Endometrium (tissue), 2 donors: ENCODE results near the gene TTC39A.

Experiments used
- FAIRE-seq: peaks from 2 replicates; lab custom pipeline; 2012; peaks lifted over from hg19 to GRCh38; lab: Jason Lieb, UNC
- donor health status: control.
- donor health status: control.

The TTC39A gene

DNA sequence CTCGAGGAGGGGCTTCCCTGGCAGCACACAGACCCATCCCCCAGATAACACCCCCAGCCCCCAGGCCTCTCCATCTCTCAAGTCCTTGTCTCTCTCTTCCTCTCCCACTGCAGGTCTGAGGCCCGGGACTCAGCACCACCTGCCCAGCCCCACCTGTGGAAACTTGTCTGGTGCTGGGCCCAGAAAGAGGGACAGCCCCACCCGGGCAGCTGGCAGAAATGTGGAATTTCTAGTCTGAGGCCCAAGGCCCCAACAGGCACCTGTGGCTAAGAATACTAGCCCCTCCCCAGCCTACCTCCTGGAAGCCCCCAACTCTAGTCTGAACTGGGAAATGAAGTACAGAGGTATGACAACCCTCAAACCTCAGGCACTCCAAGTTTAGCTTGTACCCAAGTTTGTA lies 15.4 kb downstream of the TTC39A start:
- FAIRE-seq = no peak

DNA sequence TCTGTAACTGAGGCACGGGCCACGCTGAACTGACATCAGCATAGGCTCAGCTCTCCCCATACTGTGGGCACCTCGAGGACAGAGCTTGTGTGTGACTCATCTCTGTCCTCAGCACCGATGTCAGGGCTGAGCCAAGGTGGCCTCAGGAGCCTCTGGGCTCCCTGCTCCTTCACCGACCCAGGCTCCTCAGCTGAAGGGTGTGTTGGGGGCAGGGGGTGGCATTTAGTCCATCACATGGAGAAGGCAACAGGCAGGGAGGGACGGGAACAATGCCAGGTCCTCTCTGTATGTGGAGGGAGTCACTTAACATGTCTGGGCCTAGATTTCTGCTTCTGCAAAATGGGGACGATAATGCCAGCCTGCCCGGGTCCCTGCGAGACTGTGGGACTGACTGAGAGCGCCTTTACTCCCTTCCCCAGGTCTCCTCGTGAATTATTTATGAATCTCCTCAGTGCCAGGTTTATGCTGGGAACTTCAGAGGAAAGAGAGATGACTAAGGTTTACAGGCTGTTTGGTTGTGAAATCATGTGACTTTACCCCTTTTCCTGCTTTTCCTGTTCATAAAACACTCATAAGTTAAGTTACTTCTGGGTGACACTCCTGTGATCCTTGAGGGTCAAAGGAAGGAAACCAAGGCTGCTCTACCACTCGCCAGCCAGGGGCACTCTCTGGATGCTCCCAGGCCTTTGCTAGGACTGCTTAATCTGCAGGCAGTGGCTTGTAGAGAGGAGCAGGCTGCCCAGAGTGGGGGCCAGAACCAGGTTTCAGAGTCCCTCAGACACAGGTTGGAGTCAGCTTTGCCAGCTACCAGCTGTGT lies 16.2 kb downstream of the TTC39A start:
- no peak for FAIRE-seq

DNA sequence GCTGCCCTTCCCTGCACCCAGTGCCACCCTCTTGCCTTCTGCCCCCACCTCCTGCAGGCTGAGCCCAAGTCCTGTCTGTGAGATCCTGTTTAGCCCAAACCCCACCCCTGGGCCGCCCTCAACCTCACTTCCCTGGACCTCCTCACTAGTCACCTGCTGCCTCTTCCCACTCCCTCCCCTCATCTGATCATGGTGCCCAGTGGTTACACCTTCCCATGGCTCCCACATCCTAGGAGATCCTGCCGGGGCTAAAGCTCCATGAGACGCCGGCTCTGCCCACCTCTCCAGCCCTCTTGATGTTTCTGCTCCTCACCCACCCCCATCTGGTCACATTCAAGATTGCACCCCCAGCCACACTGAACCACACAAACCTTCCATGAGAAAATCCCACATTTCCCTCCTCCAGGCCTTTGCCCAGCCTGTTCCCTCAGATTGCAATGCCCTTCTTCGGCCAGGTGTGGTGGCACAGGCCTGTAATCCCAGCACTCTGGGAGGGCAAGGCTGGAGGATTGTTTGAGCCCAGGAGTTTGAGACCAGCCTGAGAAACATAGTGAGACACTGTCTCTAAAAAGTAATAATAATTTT lies 17.0 kb downstream of the TTC39A start:
- FAIRE-seq = no peak

DNA sequence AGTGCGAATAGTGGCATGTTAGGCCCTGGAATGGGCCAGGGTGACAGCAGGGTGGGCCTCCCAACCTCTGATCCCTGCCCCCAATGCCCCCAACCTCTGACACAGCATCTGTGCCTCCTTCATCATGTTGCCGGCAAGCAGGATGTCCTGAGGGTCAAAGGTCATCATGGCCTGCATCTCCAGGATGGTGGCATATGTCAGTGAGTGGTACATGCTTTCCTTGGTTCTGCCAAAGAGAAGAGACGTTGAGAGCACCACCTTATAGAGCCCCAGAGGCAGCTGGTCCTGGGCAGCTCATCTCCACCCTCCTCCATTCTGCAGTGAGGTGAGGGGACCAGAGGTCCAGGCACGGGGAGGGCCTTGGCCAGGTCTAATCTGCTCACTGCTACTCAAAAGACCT lies 17.6 kb downstream of the TTC39A start:
- no peak for FAIRE-seq

DNA sequence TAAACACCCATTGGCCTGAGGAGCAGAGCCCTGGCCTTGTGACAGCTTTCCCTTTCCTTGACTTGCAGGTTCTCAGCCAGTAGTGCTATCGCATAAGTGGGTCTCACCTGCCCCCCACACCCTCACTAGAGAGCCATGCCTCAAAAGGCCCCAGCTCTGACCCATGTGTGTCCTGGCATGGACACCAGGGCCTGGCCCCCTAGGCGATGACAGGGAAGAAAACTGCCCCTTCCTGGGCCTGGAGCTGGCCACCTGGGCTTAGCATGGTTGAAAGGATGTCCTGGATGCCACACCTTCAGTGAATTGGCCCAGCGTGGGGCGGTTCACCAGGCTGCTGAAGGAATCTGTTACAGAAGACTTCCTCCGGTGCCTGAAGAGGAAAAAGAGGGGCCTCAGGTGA lies 18.5 kb downstream of the TTC39A start:
- no peak for FAIRE-seq

DNA sequence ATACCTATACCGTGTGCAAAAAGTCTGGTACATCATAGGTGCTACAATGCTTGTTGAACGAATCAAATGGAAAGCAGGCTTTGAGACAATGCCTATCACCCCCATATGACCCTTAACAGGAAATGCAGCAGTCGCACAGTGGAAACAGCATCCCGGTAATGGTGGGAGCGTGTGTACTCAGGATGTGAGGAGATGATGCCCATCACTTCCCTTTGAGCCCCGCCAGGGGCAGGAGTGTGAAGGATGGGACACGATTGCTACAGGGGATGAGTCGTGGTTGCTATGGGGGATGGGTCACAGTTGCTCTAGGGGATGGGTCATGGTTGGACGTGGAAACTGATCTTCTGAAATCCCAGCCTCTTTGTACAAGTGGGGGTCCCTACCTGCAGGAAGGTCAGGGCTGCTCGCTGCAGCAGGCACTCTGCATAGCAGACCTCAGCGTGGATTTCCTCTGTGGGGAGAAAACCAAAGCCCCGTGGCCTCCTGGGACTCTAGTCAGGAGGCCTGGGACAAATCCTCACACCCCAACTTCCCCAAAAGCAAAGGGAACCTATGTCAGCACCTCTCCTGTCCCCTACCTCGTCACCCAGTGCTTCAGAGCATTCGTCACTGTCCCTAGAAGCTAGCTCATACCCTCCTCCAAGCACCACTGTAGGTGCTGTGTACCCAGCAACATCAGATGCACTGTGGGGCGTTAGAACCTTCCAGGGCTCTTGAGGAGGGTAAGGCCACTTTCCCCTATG lies 19.3 kb downstream of the TTC39A start:
- FAIRE-seq = no peak

DNA sequence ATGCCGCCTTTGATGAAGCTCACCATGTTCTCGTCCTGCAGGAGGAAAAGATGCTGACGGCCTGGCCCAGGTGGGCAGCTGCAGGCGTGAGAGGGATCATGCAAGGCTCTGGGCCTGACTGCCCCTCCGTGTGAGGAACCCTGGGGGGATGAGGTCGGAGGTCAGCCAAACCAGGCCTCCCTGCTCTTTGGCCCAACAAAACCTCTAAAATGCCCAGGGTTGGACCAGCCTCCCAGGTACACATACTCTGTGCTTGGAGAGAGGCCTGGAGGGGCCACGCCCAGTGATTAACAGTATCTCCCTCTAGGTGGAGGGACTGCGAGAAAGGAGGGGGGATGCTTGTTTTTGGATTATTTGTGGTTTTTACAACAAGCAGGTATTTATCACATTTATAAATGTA lies 21.1 kb downstream of the TTC39A start:
- no peak for FAIRE-seq

DNA sequence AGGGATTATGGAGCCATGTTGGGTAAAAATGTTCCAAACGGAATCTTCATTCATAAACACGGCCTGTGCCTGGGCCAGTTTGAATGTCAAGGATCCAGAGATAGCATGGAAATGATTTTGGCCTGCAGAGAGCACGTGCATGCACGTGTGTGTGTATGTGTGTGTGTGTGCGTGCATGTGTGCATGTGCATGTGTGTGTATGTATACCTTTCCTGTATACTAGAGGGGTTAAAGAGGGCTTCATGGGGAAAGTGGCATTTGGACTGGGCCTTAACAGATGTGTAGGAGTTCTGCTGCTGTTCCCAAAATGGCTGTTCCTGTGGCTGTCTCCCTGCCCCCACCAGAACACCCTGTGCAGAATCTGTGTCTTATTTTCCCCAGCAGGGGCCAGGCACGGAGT lies 21.7 kb downstream of the TTC39A start:
- no peak for FAIRE-seq

DNA sequence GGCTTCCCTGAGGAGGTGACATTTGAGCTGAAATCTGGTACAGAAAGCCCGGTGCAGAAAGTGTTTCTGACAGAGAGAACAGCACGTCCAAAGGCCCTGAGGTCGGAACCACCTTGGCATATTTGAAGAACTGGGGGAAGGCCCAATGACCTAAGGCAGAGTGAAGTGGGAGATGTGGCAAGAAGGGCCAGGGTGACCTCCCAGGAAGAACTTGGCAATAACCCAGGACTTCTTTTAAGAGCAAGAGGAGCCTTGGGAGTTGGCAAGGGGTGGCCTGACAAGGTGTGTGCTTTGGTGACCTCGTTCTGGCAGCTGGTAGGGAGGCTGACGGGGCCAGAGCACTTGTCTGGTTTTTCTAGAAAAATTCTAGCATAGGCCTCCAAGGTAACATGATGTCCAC lies 23.4 kb downstream of the TTC39A start:
- no peak for FAIRE-seq

DNA sequence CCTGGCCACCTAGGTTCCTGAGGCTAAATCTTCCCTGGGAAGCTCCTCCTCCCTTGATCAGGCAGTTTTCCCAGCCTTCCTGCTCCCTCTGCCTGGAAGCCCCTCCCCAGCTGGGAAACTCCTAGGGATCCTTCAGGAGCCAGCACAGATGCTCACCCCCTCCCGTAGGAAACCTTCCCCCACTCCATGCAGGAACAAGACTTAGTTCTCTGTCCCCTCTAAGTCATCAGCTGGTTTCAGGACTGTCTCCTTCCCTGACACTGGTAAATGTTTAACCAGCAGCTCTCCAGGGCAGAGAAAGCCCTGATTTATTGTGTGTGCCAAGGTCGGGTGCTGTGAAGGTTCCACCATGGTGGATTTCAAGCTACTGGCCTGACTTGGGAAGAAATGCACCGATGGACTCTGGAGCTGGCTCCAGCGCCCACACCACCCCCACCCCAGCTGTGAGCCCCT lies 25.0 kb downstream of the TTC39A start:
- no peak for FAIRE-seq

DNA sequence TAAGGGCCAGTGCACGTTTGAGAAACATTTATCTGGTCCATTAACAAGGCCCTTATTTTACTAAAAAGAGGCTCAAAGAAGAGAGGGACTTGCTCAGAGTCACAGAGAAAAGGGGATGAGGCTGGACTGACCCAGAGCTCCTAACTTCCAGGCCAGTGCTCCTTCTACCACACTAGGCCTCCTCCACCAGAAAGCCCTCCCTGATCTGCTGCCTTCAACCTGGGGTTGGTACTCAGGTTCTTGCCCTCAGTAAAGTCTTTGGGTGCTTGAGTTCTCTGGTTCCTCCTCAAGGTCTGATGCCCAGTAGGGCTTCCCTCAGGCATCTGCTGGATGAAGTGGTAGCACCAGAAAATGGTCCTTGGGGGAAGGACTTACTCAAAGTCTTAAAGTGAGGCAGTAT lies 26.0 kb downstream of the TTC39A start:
- no peak for FAIRE-seq

DNA sequence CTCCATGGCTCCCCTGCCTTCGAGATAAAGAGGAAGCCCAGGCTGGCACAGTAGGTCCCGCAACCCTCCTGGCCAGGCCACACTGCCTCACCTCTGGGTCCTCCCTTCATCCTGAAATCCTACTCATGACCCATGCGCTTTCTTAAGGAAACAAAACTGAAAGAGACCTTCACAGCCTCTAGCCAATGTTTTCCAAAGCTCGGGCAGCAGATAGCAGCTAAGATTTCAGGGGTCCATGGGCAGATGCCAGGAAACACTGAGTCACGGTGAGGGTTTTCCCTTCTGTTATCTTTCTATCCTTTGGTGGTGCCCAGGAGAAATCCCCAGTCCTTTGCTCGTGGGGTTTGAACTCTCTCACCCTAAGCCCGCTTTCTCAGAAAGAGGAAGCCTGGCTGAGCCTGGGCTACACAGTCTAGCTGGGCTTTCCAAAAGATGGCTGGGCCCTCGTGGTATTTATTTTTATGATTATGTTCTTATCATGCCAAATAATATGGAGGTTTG lies 26.6 kb downstream of the TTC39A start:
- no peak for FAIRE-seq

DNA sequence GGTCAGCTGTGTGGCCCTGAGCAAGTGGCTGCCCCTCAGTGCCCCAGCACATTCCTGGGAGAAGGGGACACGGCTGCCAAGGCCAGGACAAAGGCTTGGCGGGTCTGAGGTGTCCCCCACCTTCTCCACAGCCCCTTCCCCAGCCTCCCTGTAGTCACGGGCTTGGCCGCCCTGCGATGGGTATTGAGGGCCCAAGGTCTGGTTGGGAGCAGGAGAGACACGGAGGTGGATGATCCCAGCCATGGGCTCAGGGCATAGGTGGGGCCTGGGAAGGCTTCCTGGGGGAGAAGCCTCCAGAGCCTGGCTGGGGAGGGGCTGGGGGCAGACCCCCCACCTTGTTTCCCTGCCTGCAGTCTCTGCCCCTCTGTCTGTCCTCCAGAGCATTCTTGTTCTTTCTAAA lies 27.0 kb downstream of the TTC39A start:
- no peak for FAIRE-seq

DNA sequence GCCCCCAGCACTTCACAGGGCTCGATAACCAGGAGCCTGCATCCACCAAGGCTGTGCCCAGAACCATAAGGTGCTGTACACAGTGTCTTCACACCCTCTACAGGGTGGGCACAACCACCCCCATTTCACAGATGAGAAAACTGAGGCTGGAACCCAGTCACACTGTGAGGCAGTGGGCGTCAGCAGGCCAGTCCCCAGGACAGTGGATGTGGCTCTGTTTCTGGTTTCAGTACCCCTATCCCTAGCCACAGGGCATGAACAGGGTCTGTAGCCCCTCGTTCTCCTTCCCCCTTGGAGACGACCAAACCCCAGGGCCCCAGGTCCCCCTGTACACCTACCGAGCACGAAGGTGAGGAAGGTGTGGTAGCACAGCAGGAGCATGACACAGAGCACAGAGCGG lies 27.6 kb downstream of the TTC39A start:
- no peak for FAIRE-seq

DNA sequence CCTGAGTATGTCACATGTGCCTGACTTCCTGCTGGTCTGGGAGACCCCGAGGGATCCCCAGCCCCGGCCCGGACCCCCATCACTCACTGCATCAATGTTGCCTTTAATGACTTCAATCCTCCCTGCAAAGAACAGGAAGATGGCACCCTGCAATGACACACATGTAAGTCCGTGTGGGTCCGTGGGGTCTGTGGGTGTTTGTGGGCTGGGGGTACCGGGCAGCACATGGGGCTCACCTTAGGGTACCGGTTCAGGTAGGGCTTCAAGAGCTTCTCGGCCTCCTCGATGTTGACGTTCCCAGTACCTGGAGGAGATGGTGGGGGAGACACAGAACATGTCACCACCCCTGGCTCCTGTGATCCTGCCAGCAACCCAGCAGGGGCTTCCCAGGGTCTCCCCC lies 28.1 kb downstream of the TTC39A start:
- FAIRE-seq = no peak

DNA sequence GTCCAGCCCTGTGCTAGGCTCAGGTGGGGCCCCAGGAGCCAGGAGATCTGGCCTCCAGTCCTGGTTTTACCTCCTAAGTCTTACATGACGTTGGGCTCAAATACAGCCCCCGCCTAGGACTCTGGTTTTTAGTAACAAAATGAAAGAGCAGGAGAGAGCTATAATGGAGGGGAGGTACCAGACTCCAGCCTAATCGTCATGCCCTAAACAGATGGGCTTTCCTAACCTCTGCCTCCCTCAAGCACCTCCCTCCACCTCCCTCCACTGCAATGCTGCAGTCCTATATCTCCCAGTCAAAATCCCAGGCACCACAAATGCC lies 28.6 kb downstream of the TTC39A start:
- no peak for FAIRE-seq

DNA sequence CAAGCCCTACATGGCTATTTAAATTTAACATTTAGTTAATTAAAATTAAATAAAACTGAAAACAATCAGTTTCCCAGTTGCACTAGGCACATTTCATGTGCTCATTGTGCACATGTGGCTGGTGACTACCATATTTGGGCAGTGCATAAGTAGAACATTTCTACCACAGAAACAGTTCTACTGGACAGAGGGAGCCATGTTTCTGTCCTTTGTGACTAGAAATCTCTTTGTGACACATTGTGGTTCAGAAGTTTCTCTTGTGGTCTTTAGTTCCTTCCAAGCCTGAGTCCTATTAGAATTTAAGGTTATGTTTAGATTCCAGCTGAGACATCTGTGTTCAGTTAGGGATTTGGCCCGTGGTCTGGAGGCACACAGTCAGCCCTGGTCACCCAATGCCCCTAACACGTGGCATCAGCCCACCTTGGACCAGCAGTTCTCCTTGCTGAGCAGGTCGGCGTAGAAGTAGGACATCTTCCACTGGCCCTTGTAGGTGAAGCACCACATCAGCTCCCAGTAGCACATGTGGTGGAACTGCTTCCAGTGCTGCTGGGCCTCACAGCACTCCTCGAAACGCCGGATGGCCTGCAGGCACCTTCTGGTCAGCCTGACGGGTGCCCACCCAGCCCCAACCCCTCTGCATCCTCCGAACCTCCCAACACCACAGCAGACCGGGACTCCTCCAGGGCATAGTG lies 29.1 kb downstream of the TTC39A start:
- no peak for FAIRE-seq

DNA sequence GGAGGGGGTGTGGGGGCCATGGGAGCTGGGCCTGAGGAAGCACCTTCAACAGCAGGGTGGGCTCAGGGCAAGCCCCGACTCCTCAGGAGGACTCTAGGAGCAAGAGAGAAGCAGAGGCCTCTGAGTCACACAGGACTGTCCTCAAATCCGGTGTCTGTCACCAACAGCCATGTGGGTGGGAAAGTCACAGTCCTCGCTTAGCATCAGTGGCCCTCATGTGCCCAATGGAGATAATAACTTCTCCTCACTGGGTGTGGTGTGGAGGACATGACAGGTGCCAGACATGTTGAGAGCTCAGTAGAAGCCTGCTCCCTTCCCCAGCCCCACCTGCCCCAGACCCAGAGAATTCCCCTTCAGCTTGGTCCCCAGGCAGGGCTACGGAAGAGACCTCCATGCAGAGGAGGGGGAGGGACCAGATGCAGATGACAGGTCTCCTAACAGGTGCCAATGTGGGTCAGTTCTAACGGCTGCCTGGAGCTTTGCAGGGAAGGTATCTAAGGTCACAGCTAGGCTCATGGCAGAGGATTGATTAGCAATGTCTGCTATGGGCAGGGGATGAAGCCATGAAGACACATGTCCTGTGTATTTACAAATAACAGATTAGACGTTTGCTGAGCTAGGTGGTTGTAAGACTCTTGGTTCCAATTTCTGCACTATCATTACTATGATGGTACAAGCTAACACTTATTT lies 30.2 kb downstream of the TTC39A start:
- FAIRE-seq = no peak

DNA sequence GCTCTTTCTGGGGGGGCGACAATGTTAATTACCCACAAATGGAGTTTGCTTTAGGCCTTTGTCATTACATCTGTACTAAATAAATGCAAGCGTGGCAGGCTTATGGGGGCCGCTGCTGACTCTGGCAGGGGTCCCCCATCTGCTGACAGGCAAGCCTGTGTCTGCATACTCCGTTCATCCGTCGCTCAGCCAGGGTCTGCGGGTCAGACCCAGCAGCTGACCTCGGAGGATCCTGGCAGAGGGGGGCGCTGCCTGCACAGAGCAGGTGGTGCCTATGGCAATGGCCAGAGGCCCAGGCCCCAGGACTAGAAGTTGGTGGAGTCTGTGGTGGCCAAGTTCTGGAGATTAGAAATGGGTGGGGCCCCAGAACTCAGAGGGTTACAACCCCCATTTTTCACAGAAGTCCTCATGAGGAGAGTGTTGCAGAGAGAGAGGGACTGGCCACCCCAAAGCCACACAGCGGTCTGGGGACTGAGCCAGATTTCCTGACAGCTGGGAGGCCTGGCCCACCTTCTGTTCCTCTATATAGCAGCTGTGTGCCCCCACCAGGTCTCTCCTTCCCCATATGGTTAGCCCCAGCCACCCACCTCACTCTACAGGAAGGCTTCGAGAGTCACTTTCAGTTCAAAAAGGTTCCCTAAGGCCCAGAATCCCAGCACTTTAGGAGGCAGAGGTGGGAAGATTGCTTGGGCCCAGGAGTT lies 31.0 kb downstream of the TTC39A start:
- no peak for FAIRE-seq

DNA sequence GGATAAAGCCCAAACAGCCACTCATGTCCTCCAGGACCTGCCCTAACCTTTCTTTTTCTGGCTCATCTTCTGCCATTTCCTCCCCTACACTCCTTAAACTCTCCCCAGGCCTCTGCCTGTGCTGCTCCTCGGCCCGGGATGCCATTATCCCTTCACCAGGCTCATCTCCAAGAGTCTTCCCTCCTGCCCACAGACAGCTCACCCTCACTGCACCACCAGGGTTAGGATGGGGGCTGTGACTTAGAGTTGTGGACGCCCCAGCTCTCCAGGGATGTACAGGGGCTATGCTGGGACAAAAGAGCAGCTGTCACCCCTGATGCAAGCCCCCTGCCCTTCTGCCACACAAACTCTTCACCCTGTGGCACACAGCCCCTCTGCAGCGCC lies 32.0 kb downstream of the TTC39A start:
- FAIRE-seq = no peak
